Activated CD4-positive, alpha-beta T cell treated with anti-CD3 and anti-CD28 coated beads for 24 hours (primary cell): ENCODE measurements around the gene PRKG1.
"Not testable (repeated sequence)": the region's sequence is repeated elsewhere in the genome, so short reads cannot be mapped to it uniquely, and the experiment has no call there.

Source experiments
- DNase-seq, 2 donors: peaks; one replicate each; pipeline ENCODE4 v3.0.0-alpha.2; 2020; ENCODE audit warnings: low read depth in 2 of 2

The PRKG1 gene

GRCh38 chr10:51999096-51999495 lies 924.8 kb downstream of the PRKG1 start:
- no peak for DNase-seq

- no peak for DNase-seq
These were observed 930.2 kb downstream of the PRKG1 start for GRCh38 chr10:52004342-52004949.

GRCh38 chr10:52007091-52007490 lies 932.8 kb downstream of the PRKG1 start:
- DNase-seq = no peak

- DNase-seq = no peak
These were observed 936.8 kb downstream of the PRKG1 start for GRCh38 chr10:52011118-52011517.

GRCh38 chr10:52019077-52019555 lies 944.8 kb downstream of the PRKG1 start:
- DNase-seq = no peak

GRCh38 chr10:52019656-52020055 lies 945.4 kb downstream of the PRKG1 start:
- no peak for DNase-seq

- no peak for DNase-seq
These were observed 945.9 kb downstream of the PRKG1 start for GRCh38 chr10:52020173-52020572.

GRCh38 chr10:52020702-52021101 lies 946.4 kb downstream of the PRKG1 start:
- no peak for DNase-seq

GRCh38 chr10:52027055-52027705 lies 952.9 kb downstream of the PRKG1 start:
- DNase-seq = no peak

GRCh38 chr10:52028523-52028858 lies 954.2 kb downstream of the PRKG1 start:
- DNase-seq = no peak

- DNase-seq = no peak
These were observed 955.3 kb downstream of the PRKG1 start for GRCh38 chr10:52029628-52030027.

- no peak for DNase-seq
These were observed 955.9 kb downstream of the PRKG1 start for GRCh38 chr10:52030051-52030790.

GRCh38 chr10:52030975-52031374 lies 956.7 kb downstream of the PRKG1 start:
- no peak for DNase-seq

GRCh38 chr10:52031771-52032170 lies 957.5 kb downstream of the PRKG1 start:
- no peak for DNase-seq

- no peak for DNase-seq
These were observed 958.7 kb downstream of the PRKG1 start for GRCh38 chr10:52032681-52033629.

- not testable (repeated sequence) for DNase-seq
These were observed 964.9 kb downstream of the PRKG1 start for GRCh38 chr10:52039002-52039793.

- DNase-seq = no peak
These were observed 966.2 kb downstream of the PRKG1 start for GRCh38 chr10:52040486-52040885.

- DNase-seq = no peak
These were observed 969.5 kb downstream of the PRKG1 start for GRCh38 chr10:52043811-52044210.

GRCh38 chr10:52048051-52048450 lies 973.8 kb downstream of the PRKG1 start:
- no peak for DNase-seq

- DNase-seq = no peak
These were observed 976.3 kb downstream of the PRKG1 start for GRCh38 chr10:52050429-52051047.

GRCh38 chr10:52053497-52053896 lies 979.2 kb downstream of the PRKG1 start:
- DNase-seq = no peak
